ENCODE results near the gene TBCK. TPM values are rescaled to one million over a fixed set of nuclear protein-coding genes. Genes with fewer than 3 reads are reported as not detected.

TBCK gene
- total and polyA plus RNA-seq, 9 of the 15 experiments (the other 6 are each of a cell fraction or from before 2014, with no cell fraction given) = 5.3 to 26.6 (median 16.2) TPM

- TF ChIP-seq C11orf30 (IDR thresholded peaks at IDR 0.05; ENCODE audit: low read depth) (no peak), CREB5 (CRISPR knock-in tag; IDR thresholded peaks at IDR 0.05) (no peak), ZNF174 (CRISPR knock-in tag; IDR thresholded peaks at IDR 0.05) (no peak), HNRNPUL1 (IDR thresholded peaks at IDR 0.05; ENCODE audit: low read length) (no peak), ZNF324 (CRISPR knock-in tag; IDR thresholded peaks at IDR 0.05) (no peak), NCOA2 (IDR thresholded peaks at IDR 0.05; ENCODE audit: partially characterized antibody in 2 of 2) (no peak)
Observed at GRCh38 chr4:106105697-106106096, 210.3 kb downstream of the TBCK start (continued).

DNA sequence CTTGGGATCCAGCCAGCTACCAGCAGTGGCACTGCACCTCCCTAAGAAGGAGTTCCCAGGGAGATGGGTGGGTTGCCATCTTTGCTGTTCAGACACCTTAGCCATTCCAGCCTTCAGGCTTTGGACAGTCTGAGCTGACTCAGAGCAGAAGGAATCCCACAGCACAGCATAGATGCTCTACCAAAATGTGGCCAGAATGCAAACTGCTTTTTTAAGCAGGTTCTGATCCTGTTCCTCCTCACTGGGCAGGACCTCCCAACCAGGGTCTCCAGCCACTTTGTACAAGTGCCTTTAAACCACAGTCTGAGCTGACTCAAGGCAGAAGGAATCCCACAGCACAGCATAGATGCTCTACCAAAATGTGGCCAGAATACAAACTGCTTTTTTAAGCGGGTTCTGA is 211.7 kb downstream of the TBCK start:
- ATAC-seq (no peak), DNase-seq (ENCODE audit: extremely low read depth in 1 of 4, low spot score in 3 of 4) (no peak), FAIRE-seq (no peak)
- intact Hi-C loops (cut with micrococcal nuclease) (no loop called here), in situ Hi-C loops (cut with MboI) (no loop called here)
- H3K4me2 ChIP-seq (ENCODE audit: insufficient read depth, low read length) = no peak overlapping the region
- H3K79me2 ChIP-seq (ENCODE audit: control insufficient read depth, insufficient read depth, low read length) = no peaks in the 10 kb centered on the region
- H3K9ac ChIP-seq (ENCODE audit: insufficient read depth in 1 of 2, low read depth in 2 of 2, low read length in 2 of 2) = no peak overlapping the region
- H3K36me3 ChIP-seq (ENCODE audit: control insufficient read depth, insufficient read depth, low read length) = no peaks in the 10 kb centered on the region
- no peaks in the 10 kb centered on the region for H3K9me3 ChIP-seq (replicated peaks; ENCODE audit: control insufficient read depth, insufficient read depth, low read depth, low read length)
- H3K4me1 ChIP-seq (replicated peaks in 1 of 2; ENCODE audit: control insufficient read depth in 2 of 2, insufficient read depth in 2 of 2, low read length in 2 of 2) = no peaks in the 10 kb centered on the region
- no CpG with 5 or more reads among the region's 1 CpG for WGBS (ENCODE audit: insufficient coverage, low coverage, missing lambda C conversion rate)
- H3K4me3 ChIP-seq = no peak overlapping the region
- CTCF ChIA-PET (ENCODE audit: low intra/inter-chr PET ratio) = no interaction called here
- no peaks in the 10 kb centered on the region for H4K20me1 ChIP-seq (replicated peaks; ENCODE audit: control insufficient read depth, insufficient read depth, low read length)
- no peaks in the 10 kb centered on the region for H3K9me1 ChIP-seq (ENCODE audit: control insufficient read depth, insufficient read depth, low read length)
- no peak overlapping the region for H3K27ac ChIP-seq (ENCODE audit: extremely low read depth, low read depth, low read length)
- no peaks in the 10 kb centered on the region for H3K27me3 ChIP-seq (ENCODE audit: control insufficient read depth in 2 of 2, insufficient read depth in 2 of 2, low read length in 2 of 2)
- POLR2A ChIA-PET = no interaction called here
- H2AFZ ChIP-seq (ENCODE audit: low read depth, low read length) = no peak overlapping the region
- BruUV-seq (replicated peaks) = no TSS peak
- TF ChIP-seq THRAP3 (IDR thresholded peaks at IDR 0.05; ENCODE audit: borderline replicate concordance) = no peak
- no peak for TF ChIP-seq HDAC6 (IDR thresholded peaks at IDR 0.05; ENCODE audit: low read depth, low read length)
- TF ChIP-seq ZBTB33 (CRISPR knock-in tag; IDR thresholded peaks at IDR 0.05) = no peak
- no peak for TF ChIP-seq ZEB2 (IDR thresholded peaks at IDR 0.05)
- no peak for TF ChIP-seq SMAD4 (CRISPR knock-in tag; conservative IDR thresholded peaks at IDR 0.05)
- TF ChIP-seq ATF4 (CRISPR knock-in tag; IDR thresholded peaks at IDR 0.05) = no peak
- no peak for TF ChIP-seq ZNF707 (CRISPR knock-in tag; conservative IDR thresholded peaks at IDR 0.05)
- no peak for TF ChIP-seq COPS2 (conservative IDR thresholded peaks at IDR 0.05)
- TF ChIP-seq, protein P1, sequence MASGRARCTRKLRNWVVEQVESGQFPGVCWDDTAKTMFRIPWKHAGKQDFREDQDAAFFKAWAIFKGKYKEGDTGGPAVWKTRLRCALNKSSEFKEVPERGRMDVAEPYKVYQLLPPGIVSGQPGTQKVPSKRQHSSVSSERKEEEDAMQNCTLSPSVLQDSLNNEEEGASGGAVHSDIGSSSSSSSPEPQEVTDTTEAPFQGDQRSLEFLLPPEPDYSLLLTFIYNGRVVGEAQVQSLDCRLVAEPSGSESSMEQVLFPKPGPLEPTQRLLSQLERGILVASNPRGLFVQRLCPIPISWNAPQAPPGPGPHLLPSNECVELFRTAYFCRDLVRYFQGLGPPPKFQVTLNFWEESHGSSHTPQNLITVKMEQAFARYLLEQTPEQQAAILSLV (tag; IDR thresholded peaks at IDR 0.05) = no peak
- TF ChIP-seq, protein P2, sequence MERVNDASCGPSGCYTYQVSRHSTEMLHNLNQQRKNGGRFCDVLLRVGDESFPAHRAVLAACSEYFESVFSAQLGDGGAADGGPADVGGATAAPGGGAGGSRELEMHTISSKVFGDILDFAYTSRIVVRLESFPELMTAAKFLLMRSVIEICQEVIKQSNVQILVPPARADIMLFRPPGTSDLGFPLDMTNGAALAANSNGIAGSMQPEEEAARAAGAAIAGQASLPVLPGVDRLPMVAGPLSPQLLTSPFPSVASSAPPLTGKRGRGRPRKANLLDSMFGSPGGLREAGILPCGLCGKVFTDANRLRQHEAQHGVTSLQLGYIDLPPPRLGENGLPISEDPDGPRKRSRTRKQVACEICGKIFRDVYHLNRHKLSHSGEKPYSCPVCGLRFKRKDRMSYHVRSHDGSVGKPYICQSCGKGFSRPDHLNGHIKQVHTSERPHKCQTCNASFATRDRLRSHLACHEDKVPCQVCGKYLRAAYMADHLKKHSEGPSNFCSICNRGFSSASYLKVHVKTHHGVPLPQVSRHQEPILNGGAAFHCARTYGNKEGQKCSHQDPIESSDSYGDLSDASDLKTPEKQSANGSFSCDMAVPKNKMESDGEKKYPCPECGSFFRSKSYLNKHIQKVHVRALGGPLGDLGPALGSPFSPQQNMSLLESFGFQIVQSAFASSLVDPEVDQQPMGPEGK (CRISPR knock-in tag; IDR thresholded peaks at IDR 0.05; ENCODE audit: borderline replicate concordance) = no peak

Data from K562 (cell line).